Measurements from ENCODE around the gene ABL2.
"Not testable (repeated sequence)": the region's sequence is repeated elsewhere in the genome, so short reads cannot be mapped to it uniquely, and the experiment has no call there.

ABL2 gene

GRCh38 chr1:179217943-179218507 lies 11.5 kb downstream of the ABL2 start:
- in situ Hi-C loops (cut with HindIII; ENCODE audit: low sequenced_read_pairs): no loop called here
- peak; percentile 25 for DNase-seq (ENCODE audit: low read depth, low spot score)
- no peak for TF ChIP-seq CTCF (IDR thresholded peaks at IDR 0.05; ENCODE audit: low read depth, low read length)
- H3K4me3 ChIP-seq (ENCODE audit: low read depth, low read length): no peak overlapping the region

GRCh38 chr1:179213317-179213716 lies 16.2 kb downstream of the ABL2 start:
- H3K4me3 ChIP-seq (ENCODE audit: low read depth, low read length); DNase-seq (ENCODE audit: low read depth, low spot score); in situ Hi-C loops (cut with HindIII; ENCODE audit: low sequenced_read_pairs): not testable (repeated sequence)

GRCh38 chr1:179208681-179209477 lies 20.6 kb downstream of the ABL2 start:
- no peak for DNase-seq (ENCODE audit: low read depth, low spot score)
- in situ Hi-C loops (cut with HindIII; ENCODE audit: low sequenced_read_pairs): no loop called here
- no peak overlapping the region for H3K4me3 ChIP-seq (ENCODE audit: low read depth, low read length)
- no peak for TF ChIP-seq CTCF (IDR thresholded peaks at IDR 0.05; ENCODE audit: low read depth, low read length)

GRCh38 chr1:179206812-179207211 lies 22.7 kb downstream of the ABL2 start:
- no peak for TF ChIP-seq CTCF (IDR thresholded peaks at IDR 0.05; ENCODE audit: low read depth, low read length)
- no peak for DNase-seq (ENCODE audit: low read depth, low spot score)
- H3K4me3 ChIP-seq (ENCODE audit: low read depth, low read length): no peak overlapping the region
- in situ Hi-C loops (cut with HindIII; ENCODE audit: low sequenced_read_pairs): no loop called here

- H3K4me3 ChIP-seq (ENCODE audit: low read depth, low read length): no peak overlapping the region
- no peak for TF ChIP-seq CTCF (IDR thresholded peaks at IDR 0.05; ENCODE audit: low read depth, low read length)
- in situ Hi-C loops (cut with HindIII; ENCODE audit: low sequenced_read_pairs): no loop called here
- DNase-seq (ENCODE audit: low read depth, low spot score): no peak
Observed at GRCh38 chr1:179205284-179205683, 24.2 kb downstream of the ABL2 start.

- in situ Hi-C loops (cut with HindIII; ENCODE audit: low sequenced_read_pairs): no loop called here
- TF ChIP-seq CTCF (IDR thresholded peaks at IDR 0.05; ENCODE audit: low read depth, low read length): no peak
- no peak for DNase-seq (ENCODE audit: low read depth, low spot score)
- no peak overlapping the region for H3K4me3 ChIP-seq (ENCODE audit: low read depth, low read length)
Observed at GRCh38 chr1:179202161-179202560, 27.3 kb downstream of the ABL2 start.

GRCh38 chr1:179200586-179200985 lies 28.9 kb downstream of the ABL2 start:
- no peak for TF ChIP-seq CTCF (IDR thresholded peaks at IDR 0.05; ENCODE audit: low read depth, low read length)
- in situ Hi-C loops (cut with HindIII; ENCODE audit: low sequenced_read_pairs): no loop called here
- no peak for DNase-seq (ENCODE audit: low read depth, low spot score)
- H3K4me3 ChIP-seq (ENCODE audit: low read depth, low read length): no peak overlapping the region
